SK-N-DZ (cell line): ENCODE data around the gene PMVK. TPM values are rescaled to one million over a fixed set of nuclear protein-coding genes. Genes with fewer than 3 reads are reported as not detected.
A peak's percentile ranks its signal among the peaks of the same experiment; 100 is the strongest.
"Not testable (repeated sequence)": the region's sequence is repeated elsewhere in the genome, so short reads cannot be mapped to it uniquely, and the experiment has no call there.

ENCODE experiments used
- DNase-seq: peaks from one replicate; pipeline ENCODE4 v3.0.0-alpha.2; 2015; ENCODE audit warnings: low spot score
- polyA plus RNA-seq, 2 experiments: library from polyadenylated mRNA; depleted of rRNA; stranded (reverse); fragments of >200 nt; gene quantifications; 2 replicates each; pipeline ENCODE4 v1.2.3, GENCODE V29; 2014

Gene PMVK
- polyA plus RNA-seq (2014; cell fraction: cytosol; rRNA removed) = 6.5 and 8.0 TPM in 2 replicates
- 3.1 and 4.4 TPM in 2 replicates for polyA plus RNA-seq (2014; cell fraction: nucleus; rRNA removed)

GRCh38 chr1:154936555-154937084 lies at the start of gene PMVK:
PMVK (minus strand) TSS chr1:154936719; CDS start chr1:154936685, 34 bp downstream.
- peak; percentile 97 for DNase-seq

GRCh38 chr1:154983776-154984466 lies 47.4 kb upstream of the PMVK start:
- DNase-seq = no peak

- peak; percentile 100 for DNase-seq
Observed at GRCh38 chr1:154982897-154983648, 46.6 kb upstream of the PMVK start, which contains the start of gene FLAD1. FLAD1 (plus strand) TSS chr1:154983344; CDS start chr1:154983695, 351 bp downstream.

GRCh38 chr1:154982341-154982740 lies 45.8 kb upstream of the PMVK start:
- DNase-seq = no peak

- DNase-seq = peak; percentile 86
Observed at GRCh38 chr1:154978360-154978759, 41.8 kb upstream of the PMVK start.

- DNase-seq = not testable (repeated sequence)
Observed at GRCh38 chr1:154977762-154978161, 41.2 kb upstream of the PMVK start.

GRCh38 chr1:154975409-154976059 lies 39.0 kb upstream of the PMVK start:
- no peak for DNase-seq

GRCh38 chr1:154974808-154975408 lies 38.4 kb upstream of the PMVK start:
- DNase-seq = peak; percentile 99

GRCh38 chr1:154974102-154974807 lies 37.7 kb upstream of the PMVK start, which contains the start of gene CKS1B:
CKS1B (plus strand) TSS chr1:154974681; CDS start chr1:154974746, 65 bp downstream.
- peak; percentile 100 for DNase-seq

- peak; percentile 96 for DNase-seq
Observed at GRCh38 chr1:154973344-154974101, 37.0 kb upstream of the PMVK start.

- DNase-seq = no peak
Observed at GRCh38 chr1:154972517-154973343, 36.2 kb upstream of the PMVK start.

GRCh38 chr1:154972213-154972516 lies 35.6 kb upstream of the PMVK start:
- no peak for DNase-seq

- no peak for DNase-seq
Observed at GRCh38 chr1:154971341-154971998, 35.0 kb upstream of the PMVK start.

- peak; percentile 93 for DNase-seq
Observed at GRCh38 chr1:154970631-154971340, 34.3 kb upstream of the PMVK start, which contains the start of gene SHC1. SHC1 (minus strand) TSS chr1:154970747; CDS start chr1:154970526, 221 bp downstream.

- DNase-seq = no peak
Observed at GRCh38 chr1:154969860-154970452, 33.4 kb upstream of the PMVK start.

- no peak for DNase-seq
Observed at GRCh38 chr1:154969246-154969645, 32.7 kb upstream of the PMVK start.

- DNase-seq = peak; percentile 65
Observed at GRCh38 chr1:154968731-154969130, 32.2 kb upstream of the PMVK start.
